ENCODE results near the gene WDR20.
"Not testable (repeated sequence)": the region's sequence is repeated elsewhere in the genome, so short reads cannot be mapped to it uniquely, and the experiment has no call there.

WDR20 gene

DNA sequence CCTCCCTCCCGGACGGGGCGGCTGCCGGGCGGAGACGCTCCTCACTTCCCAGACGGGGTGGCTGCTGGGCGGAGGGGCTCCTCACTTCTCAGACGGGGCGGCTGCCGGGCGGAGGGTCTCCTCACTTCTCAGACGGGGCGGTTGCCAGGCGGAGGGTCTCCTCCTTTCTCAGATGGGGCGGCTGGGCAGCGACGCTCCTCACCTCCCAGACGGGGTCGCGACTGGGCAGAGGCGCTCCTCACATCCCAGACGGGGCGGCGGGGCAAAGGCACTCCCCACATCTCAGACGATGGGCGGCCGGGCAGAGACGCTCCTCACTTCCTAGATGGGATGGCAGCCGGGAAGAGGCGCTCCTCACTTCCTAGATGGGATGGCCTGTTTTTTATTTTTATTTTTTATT is 33.0 kb downstream of the WDR20 start:
- DNase-seq, result not testable (repeated sequence)

DNA sequence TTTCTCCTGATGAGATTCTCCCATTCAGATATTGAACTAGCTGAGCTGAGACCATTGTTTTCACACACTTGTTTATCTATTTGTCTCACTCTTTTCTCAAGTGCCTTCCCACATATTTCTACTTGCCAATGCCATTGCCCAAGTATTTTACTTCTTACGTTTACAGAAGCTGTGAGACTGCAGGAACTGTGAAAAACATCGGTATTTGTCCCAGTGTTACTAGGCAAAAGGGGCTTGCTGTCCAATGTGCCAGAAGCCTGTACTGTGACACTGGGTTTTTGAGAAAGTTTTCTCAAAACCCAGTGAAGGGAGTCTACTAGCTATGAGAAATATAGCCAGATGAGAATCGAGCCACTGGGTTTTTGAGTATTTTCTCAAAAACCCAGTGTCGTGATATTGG is 37.5 kb downstream of the WDR20 start:
- no peak for DNase-seq

DNA sequence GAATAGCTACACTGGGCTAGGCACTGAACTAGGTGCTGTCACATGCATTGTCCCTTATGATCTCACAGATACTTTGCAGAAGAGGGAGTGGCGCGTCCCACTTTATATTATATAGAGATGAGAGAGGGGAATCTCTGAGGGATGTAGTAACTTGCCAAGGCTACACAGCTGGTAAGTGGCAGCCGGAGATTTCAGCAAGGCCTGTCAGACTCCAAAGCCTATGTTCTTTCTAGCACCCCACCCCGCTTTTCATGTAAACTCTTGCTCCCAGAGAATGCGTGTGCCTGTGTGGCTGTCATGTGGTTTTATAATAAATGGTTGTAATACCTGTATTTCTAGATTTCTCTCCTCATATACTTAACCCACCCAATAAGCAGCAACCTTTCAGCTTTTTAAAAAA is 39.1 kb downstream of the WDR20 start:
- DNase-seq, result no peak

DNA sequence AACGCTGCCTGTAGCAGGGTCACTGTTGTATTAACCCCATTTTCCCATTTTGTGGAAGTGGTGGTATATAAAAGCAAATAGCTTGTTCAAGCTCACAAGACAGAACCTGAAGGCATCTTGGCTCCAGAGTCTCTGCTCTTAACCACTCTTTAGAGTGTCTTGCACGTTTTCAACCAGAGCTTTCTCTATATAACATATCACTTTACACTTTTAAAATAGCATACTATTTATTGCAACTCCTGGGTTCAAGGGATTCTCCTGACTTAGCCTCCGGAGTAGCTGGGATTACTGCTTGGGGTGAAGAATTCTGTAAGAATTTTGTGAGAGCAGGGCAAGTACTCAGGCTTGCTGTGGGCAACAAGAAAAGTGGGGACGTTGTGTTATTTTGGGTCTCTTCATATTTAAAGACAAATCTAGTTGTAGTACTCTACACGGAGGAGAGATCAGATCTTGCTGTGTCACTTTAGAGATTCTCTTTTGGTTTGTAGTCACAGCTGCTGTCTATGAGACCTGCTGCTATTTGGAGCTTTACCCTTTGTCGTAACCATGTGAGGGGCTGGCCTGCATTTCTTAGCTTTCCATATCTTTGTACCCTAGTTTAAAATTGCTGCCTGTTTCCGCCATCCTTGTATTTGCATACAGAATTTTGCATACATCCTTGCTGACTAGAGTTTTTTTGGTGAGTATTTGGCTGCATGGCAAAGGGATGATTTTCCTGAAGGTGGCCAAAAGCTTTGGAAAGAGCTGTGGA is 40.7 kb downstream of the WDR20 start:
- DNase-seq, result no peak

DNA sequence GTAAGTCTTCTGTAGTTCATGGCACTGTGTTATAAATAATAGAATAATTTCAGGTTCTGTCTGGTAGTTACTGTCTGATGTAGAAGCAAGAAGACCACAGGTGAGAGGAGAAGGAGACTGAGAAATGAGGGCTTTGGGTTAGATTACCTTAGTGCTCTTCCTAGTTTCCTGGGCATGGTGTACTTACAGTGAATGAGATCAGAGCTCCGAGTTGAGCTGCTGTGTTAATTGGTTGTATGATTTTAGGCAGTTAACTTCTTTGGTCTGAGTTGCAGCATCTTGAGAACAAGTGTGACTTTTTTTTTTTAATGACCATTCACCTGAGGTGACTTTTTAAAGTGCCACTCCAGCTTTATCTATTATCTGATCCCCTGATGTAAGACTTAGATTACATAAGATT is 41.5 kb downstream of the WDR20 start:
- no peak for DNase-seq

DNA sequence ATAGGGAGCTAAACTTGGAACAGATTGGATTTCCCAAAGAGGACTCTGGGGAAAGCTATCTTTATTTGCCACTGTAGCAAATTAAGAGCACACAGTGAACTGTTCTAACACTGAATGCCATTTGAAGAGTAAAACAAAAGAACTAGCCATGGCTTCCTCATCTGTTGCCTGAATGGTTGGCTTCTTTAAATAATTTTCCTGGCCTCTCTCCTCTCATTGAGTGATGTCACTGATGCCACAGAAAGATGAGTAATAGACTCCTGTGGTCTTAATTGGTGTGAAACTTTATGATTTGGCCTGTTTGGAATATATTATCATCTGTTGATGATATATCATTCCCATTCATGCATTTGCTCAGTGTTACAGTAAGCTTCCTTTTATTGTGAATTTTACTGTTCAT is 42.5 kb downstream of the WDR20 start:
- DNase-seq, result no peak

DNA sequence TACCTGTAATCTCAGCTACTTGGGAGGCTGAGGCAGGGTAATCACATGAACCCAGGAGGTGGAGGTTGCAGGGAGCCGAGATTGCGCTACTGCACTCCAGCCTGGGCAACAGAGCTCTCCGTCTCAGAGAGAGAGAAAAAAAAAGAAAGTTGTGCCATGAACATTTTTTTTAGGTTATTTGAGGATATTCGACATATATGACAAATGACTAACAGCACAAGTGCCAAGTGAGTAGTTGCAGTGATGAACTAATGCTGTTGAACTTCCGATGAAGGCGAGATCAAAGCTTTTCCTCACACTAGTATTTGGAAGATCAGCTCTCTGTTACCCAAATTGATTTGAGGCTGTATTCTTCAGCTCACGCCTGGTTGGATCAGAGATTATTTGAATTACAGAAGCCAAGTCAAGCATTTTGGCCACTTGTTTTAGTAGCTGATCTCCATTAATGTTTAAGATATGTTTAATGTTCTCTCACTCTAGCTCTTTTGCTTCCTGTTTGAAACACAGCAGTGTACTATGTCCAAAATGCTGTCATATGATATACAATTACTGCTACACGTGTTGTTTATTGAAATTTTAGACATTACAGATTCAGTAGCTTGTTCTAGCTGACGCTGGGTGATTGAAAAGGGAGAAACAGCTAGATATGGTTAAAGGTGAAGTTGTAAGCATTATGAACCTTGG is 43.4 kb downstream of the WDR20 start:
- DNase-seq, result no peak

DNA sequence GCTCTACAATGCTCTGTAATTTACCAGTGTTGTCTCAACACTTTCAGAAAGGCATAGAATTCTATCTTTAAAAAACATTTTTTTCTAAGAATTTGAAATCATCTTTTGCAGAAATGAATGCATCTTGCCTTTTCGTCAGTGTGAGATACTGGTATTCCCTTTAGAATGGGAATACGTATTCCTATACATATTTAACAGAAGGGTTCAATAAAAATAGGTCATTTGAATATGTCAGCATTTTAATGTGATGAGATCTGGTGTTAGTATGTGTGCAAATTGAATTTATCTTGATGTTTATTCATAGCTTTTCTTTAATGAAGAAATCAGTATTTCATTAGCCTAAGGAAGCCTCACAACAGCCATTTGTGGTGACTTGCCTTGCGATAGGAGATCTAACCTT is 44.2 kb downstream of the WDR20 start:
- DNase-seq, result no peak

DNA sequence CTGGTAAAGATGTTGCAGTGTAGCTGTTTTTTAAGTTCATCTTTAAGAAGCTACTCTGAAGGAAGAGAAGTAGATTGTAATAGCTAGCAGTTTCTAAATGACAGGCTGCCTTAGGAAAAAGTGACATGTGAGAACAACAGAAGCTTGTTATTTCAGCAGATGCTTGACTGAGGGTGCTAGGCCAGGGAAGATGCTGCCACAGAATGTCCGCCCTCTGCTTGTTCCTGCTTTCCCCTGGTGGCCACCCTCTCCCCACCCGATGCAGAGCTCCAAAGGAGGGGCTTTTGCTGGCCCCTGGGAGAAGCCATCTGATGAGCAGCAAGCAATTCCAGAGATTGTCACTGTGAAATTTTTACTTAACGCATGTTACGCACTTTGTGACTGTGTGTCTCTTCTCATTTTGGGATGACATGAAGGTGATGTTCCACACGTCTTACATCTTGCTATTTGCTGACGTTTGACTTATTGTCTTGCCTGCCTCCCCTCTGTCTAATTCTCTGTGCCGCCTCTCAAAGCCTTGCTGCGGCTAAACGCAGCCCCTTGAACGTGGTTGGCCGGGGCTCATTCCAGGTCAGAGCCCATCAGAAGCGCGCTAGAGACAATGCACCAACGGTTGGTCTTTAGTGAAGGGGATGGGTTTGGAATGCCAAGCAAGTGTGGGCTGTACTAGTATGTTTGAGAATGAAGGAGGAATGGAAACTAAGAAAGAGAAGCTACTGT is 44.8 kb downstream of the WDR20 start:
- no peak for DNase-seq

DNA sequence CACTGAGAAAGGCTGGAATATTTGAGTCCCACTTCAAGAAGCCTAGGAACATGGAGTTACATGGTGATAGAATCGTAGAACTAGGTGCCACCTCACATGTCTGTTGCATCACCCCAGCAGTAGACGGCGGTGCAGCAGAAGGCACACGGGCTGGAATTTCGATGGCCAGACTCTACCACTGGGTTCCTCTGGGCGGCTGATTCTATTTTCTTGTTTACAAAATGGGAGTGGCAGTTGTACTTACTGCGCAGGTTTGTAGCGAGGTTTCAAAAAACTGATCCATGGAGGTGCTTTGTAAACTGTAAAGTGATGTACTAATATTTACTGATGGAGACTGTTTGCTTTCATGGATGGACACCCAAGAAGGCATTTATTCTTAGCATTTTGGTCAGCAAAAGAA is 45.7 kb downstream of the WDR20 start:
- DNase-seq, result no peak

DNA sequence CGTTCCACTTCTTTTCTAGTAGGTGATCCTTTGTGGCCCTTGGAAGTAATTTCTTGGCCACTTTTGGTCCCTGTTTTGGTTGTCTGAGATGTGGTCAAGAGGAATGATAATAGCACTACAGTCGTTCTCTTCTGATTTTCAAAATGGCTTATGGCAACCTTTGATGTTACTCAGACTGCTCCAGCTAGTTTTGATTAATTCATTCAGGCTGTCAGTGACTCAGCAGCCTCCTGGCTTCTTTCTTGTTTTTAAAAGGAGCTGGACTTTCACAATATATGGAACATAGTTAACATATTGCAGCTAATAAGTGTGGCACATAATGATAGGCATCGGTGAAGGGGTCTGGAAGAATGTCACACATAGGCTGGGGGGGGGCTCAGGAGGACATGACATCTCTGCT is 47.3 kb downstream of the WDR20 start:
- DNase-seq, result no peak

DNA sequence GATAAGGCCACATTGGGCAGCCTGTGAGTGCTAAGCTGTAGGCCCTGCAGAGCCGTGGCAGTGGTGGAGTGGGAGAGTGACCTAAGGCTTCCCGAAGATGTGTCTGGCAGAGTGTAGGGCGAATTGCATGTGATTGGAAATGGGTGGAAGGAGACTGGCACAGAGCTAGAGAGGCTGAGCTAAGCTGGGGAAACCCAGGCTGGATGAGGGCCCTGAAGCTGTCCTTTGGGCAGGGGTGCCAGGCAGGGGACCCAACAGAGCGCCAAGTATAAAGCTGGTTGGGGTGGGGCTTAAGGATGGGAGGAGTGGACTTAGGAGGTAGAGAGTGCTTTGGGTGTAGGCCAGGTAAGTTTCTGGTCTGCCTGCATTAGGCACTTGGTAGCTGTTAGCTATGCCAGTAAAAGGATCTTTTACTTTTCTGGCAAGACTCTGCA is 47.9 kb downstream of the WDR20 start:
- no peak for DNase-seq

DNA sequence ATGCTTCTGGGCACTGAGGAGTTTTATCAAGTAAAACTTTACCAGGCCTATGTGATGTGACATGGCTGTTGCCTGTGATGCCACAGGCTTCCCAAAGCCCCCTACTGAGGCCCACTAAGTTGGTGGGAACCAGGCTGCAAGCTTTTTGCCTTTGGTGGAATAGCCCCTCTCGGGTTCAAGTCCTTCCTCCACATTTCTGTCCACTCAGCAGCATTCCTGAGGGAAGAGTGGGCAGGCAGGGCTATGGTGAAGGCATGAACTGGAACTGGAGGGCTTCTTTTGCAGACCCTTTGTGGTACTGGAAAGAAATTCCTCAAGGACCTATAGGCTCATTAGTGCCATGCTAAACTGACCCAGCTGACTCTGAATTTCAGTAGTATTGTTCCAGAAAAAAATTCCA is 48.5 kb downstream of the WDR20 start:
- DNase-seq, result no peak

DNA sequence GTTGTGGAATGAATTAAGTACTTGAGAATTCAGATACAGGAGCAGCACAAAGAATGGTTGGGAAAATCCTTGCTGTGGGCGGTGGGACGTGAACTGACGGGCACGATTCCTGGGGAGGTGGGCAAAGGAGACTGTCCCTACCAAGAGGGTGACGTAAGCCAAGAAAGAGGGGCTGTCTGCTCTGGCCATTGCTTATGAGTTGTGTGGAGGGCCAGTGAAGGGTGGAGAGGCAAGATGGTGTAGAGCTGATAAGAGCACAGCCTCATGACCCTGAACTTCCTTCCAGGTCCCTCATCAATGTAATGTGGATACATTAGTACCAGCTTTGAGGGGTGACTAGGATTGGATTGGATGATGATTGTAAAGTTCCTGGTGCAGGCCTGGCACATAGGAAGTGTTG is 50.2 kb downstream of the WDR20 start:
- no peak for DNase-seq

DNA sequence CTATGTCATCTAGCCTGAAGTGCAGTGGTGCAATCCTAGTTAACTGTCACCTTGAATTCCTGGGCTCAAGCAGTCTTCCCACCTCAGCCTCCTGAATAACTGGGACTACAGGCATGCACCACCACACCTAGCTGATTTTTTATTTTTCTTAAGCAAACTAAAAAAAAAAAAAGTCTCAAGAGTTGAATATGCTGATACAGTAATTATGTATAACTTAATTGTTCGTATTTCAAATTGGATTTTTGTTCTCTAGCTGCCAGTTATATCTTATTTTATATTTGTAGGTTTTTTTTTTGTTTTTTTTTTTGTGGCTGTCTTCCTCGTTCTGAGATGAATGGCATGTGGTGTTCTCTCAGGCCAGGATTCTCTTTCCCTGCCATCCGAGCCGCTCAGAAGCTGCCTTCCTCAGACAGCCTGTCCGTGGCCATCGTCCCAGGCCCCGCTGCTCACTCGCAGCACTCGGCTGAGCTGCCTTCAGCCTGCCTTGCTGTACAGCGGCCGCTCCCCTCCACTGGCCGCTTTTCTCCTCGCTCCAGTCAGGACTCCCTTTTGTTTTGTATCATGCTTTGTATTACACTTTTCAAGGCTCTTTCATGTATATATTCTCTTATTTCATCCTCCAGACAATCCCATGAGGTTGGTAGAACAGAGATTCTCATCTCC is 53.3 kb downstream of the WDR20 start:
- DNase-seq, result no peak

DNA sequence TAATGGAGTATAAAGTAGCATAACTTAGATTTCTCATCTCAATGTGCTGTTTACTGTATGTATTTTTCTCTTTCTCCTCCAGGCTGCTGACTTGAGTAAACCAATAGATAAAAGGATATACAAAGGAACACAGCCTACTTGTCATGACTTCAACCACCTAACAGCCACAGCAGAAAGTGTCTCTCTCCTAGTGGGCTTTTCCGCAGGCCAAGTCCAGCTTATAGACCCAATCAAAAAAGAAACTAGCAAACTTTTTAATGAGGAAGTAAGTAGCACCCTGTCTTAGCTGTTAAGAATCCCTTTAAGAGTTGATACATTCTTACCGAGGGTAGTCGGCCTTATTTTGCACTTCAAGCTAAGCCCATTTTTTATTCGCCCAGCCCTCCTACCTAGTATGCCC is 55.2 kb downstream of the WDR20 start:
- DNase-seq, result no peak

DNA sequence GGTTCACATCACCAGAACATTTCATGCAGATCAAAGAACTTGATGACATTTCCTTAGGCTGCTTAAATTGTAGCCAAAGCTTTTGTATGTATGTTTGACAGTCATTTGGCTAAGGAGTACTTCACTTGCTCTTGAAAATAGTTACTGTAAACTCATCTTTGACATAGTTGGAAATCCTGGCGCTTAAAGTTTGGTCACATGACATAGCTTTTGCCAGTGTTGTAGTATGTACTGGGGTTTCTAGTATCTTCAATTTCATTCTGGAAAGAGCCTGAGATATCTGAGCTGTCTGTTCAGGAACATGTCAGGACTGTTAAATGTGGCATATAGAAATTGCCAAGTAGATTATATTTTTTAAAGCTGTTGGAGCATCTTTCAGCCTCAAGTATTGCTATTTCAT is 55.7 kb downstream of the WDR20 start:
- no peak for DNase-seq

DNA sequence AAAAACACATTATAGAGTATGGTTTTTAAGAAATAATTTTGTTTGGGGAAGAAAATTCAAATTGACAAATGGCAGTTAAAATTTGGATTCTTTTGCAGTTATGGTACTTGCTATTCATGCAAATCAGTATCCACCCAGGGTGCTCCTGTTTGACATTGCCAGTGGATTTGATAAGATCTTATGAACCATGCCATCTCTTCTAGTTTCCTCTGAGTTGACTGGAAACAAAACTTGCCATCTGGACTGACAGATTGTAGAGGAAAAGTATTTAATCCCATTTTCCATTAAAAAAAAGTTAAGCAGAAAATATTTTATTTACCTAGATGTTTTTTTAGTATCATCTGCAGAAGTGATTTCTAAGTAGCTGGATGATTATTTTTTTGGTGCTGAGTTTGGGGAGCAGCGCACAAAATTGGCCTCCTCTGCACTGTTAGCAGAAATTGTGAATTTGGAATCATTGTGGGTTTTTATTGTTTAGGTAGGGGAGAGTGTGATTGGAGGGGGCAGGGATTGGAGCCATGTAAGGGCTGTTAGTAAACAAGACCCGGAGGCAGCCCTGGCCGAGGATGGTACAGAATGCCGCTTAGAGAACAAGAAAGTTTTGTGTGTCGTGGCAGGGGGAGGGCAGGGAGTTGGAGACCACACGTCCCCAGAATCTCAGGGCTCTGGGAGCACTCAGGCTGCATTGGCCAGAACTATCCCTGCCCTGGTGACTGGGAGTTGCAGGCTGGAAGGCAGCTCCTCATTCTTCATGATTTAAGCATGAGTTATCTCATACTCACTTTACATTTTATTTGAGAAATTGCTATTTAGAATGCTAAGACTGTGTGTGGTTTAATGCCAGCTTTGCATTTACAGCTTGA is 56.6 kb downstream of the WDR20 start:
- DNase-seq, result no peak

DNA sequence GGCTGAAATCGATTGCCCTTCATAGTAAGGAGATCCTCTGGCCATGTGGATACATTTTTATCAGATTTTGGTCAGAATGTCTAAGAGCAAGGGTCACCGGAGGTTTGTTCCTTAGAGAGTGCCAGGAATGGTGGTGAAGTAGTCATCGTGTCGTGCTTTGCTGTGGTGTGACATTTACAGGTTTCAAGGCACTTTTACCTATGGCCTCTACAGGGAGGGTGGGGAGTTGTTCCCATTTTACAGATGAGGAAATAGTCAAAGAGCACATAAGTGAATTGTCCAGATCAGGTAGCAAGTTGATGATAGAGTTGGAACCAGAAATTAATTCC is 57.2 kb downstream of the WDR20 start:
- DNase-seq, result no peak

DNA sequence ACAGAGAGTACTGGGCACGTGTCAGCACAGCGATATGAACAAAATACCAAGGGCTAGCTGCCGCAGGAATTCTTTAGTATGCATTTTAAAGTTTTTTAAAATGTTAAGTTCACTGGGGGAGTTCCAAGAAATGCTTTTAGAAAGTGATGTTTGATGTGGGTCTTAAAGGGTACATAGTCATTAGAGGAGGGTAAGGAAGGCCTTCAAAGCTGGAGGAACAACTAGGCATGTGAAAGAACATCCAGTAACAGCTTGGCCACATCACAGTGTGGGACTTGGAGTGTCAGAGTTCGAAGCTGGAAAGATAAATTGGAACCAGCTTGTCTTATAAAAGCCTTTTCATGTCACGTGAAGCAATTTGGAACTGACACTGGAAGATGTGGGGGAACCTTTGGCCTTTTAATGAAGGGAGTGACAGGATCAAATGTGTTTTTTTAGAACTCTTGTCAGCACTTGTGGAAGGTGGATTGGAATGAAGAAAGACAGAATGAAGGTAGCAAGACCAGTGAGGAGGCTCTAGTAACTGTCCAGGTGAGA is 57.7 kb downstream of the WDR20 start:
- no peak for DNase-seq

DNA sequence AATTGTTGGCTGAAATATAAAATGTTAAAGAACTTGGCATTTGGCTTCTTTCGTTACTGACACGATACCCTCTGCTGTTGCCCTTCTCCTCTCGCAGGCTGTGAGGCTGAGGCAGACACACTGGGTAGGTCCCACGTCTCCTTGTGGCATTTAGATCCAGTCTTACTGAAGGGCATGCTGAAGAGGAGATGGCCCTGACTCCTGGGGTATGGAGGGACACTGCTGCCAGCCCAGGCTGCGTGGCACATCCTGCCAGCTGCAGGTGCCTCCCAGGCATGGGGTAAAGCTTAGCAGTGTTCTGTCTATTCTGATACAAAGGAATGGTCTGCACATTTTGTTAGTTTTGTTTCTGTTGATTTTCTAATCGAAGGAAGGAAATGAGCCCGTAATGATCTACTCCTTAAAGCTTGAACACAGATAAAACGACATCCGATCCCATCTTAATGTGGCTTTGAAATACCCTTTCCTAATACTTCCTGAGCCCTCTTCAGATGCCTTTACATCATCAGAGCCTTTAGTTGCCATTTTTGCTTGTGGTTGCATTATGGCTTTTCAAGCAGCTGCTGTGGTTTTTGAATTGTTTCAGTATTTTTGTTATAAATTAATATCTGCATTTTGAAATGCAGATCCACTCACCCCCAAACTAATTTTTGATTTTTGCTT is 61.1 kb downstream of the WDR20 start:
- DNase-seq, result no peak

DNA sequence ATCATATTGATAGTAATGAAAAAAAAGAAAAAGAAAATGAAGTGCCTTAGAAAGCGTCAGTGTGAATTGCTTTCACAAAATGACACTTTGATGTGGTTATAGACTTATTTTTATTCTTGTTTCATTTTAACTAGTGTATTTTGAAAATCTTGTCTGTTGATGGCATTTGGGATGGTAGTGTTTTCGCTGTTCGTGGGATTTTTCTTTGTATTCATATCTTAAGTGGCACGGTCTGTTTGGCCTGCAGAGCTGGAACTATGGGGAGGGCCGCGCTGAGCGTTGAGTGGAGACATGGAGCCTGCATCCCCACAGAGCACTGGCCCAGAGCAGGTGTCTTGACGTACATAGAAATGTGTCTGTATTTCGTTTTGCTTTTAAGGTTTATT is 61.6 kb downstream of the WDR20 start:
- no peak for DNase-seq

Data from CD4-positive, alpha-beta T cell treated with Interleukin-15 for 1 hour (primary cell).